Glomerular visceral epithelial cell (primary cell): ENCODE measurements around the gene NUP35.

ENCODE experiments used
- DNase-seq: peaks from one replicate; pipeline ENCODE4 v3.0.0-alpha.2; 2016; ENCODE audit errors: extremely low spot score

Gene NUP35

DNA sequence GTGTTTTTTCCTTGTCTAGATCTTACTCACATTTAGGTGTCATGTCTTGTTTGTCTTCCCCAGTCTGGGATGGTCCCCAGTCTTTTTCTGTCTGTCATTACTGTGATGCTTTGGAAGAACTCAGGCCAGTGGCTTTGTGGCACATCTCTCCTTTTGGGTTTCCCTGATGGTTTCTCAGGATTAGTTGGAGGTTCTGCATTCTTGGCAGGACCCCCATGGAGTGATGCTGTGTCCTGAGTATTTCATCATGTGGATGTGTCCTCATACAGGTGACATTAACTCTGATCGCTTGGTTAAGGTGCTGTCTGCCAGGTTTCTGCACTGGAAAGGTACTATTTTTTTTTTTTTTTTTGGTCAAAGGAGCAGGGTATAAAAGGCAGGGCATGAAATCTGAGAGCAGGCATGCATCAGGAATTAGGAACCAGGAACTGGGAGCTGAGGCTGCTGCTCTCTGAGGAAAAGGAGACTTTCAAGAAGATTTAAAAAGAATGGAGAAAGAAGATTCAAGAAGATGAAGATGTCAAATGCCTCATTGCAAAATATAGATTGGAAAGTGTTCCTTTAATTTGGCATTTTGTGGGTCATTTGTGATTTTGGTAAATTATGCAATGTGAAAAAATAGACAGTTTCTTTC is 85.3 kb downstream of the NUP35 start:
- no peak for DNase-seq
